Measurements from ENCODE around the gene AMIGO1.

- TF ChIP-seq ZNF592 (IDR thresholded peaks at IDR 0.05) = no peak
- TF ChIP-seq EGR1 (IDR thresholded peaks at IDR 0.05; ENCODE audit: borderline replicate concordance in 1 of 2, low read depth in 2 of 2, low read length in 2 of 2) = no peak
- TF ChIP-seq RFX5 (IDR thresholded peaks at IDR 0.05; ENCODE audit: low read depth, low read length) = no peak
- TF ChIP-seq POLR2AphosphoS5 (IDR thresholded peaks at IDR 0.05; ENCODE audit: low read length) = no peak
- TF ChIP-seq POLR2A (IDR thresholded peaks at IDR 0.05; ENCODE audit: low read depth, low read length) = no peak
- TF ChIP-seq CTCF (IDR thresholded peaks at IDR 0.05 in 2 of 3, conservative IDR thresholded peaks at IDR 0.05 in 1 of 3; ENCODE audit: control insufficient read depth in 2 of 3, extremely low read depth in 1 of 3, insufficient read depth in 1 of 3, low read depth in 3 of 3, low read length in 3 of 3) = no peak
- no peak for TF ChIP-seq SMAD5 (IDR thresholded peaks at IDR 0.05; ENCODE audit: low read depth)
- TF ChIP-seq SMARCA5 (IDR thresholded peaks at IDR 0.05) = no peak
- TF ChIP-seq BCL3 (IDR thresholded peaks at IDR 0.05; ENCODE audit: borderline replicate concordance, insufficient read depth, low read depth, low read length, poor library complexity, severe bottlenecking) = no peak
- no peak for TF ChIP-seq YY1 (IDR thresholded peaks at IDR 0.05; ENCODE audit: low read depth, low read length)
- TF ChIP-seq MAX (IDR thresholded peaks at IDR 0.05; ENCODE audit: low read depth, low read length) = no peak
- no peak for TF ChIP-seq CEBPB (IDR thresholded peaks at IDR 0.05; ENCODE audit: borderline replicate concordance in 1 of 2, low read depth in 2 of 2, low read length in 2 of 2)
- TF ChIP-seq ZBTB40 (IDR thresholded peaks at IDR 0.05; ENCODE audit: borderline replicate concordance) = no peak
- no peak for TF ChIP-seq SUZ12 (IDR thresholded peaks at IDR 0.05; ENCODE audit: unreplicated experiment)
Measured at GRCh38 chr1:109537450-109538178, 28.1 kb upstream of the AMIGO1 start.
